Stimulated activated CD8-positive, alpha-beta memory T cell treated with anti-CD3 and anti-CD28 coated beads, Interleukin-7, amount 100 ng/mL, for 4 hours (primary cell): ENCODE results near the gene INAFM1.

Experiments used
- DNase-seq, 2 donors: peaks; one replicate each; pipeline ENCODE4 v3.0.0-alpha.2; 2020; ENCODE audit warnings: low read depth in 2 of 2

INAFM1 gene

GRCh38 chr19:47274071-47274890 lies at the start of gene INAFM1:
Gene INAFM1, plus strand, starts transcription at chr19:47274885. Its CDS starts 35 bp downstream, at chr19:47274920.
- DNase-seq, result peak; percentile 98 to 99

- DNase-seq, result peak; percentile 61 to 83
Measured at GRCh38 chr19:47225746-47226425, 48.8 kb upstream of the INAFM1 start.

DNA sequence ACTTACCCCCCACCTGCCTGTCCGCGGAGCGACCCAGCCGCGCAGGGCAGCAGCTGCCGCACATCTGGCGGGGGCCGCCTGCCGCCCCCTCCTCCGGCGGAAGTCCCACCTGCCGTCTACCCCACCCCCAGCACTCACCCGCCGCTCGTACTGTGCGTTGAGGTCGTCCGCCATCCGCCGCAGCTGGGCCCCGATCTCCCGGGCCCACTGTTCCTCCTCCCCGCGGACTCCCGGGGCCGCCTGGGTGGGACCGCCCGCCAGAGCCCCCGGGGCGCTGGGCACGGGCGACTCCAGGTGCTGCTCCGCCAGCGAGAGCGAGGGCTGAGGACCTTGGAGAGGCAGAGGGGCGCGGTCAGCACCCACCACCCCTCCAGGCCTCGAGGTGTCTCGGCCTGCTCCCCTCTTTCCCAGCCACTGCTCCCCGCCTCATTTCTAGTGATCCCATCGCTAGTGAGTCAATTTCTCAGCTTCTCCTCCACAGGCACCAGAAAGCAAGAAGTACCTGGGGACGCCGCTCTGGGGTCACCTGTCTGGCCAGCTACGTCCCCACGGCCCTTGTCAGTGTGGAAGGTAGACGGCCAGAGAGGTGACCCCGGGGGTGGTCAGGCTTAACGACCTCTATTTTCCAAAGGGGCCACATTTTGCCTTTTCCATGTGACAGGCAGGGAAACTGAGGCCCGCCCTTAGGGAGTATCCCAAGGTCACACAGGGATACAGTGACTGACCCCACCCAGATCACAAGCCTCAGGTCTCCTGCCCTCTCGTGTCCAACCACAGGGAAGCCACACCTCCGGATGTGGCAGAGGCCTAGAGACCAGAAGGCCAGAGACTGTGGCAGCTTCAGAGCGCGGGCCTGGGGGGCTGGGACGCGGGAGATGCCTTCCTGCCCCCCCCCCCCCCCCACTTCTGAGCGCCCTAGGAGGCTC lies 48.0 kb upstream of the INAFM1 start:
- peak in 1 of 2 donors; percentile 48 for DNase-seq

GRCh38 chr19:47227352-47228167 lies 47.1 kb upstream of the INAFM1 start:
- DNase-seq, result peak in 1 of 2 donors; percentile 46

- peak in 1 of 2 donors; percentile 37 for DNase-seq
Measured at GRCh38 chr19:47228168-47228936, 46.3 kb upstream of the INAFM1 start.

DNA sequence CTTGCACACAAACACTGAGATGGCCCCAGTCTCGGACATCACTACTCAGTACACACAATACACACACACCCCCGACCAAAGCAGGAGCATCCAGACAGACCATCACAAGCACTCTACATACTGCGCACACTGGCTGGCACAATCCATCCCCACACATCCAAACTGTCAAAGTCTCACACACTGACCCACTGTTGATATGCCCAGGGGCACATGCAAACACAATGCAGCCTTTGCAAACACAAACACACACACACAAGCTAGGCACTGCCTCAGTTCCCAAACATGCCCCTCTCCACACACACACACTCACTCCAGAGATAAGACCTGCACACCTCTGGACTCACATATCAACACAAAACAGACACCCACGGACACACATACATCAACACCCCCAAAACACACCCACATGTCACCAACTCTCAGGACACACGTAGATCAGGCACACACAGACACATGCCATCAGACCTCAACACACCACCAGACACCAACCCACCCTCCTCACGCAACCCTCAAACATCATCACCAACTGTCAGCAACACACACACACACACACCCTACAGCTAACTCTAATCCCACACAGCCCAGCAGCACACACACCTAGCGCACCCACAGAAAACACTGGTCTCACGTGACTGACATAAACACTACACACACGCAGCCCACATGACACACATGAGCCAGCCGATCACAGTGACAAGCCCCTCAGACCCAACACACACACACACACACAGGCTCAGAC lies 45.6 kb upstream of the INAFM1 start:
- peak in 1 of 2 donors; percentile 10 for DNase-seq

- no peak for DNase-seq
Measured at GRCh38 chr19:47229676-47230053, 45.0 kb upstream of the INAFM1 start.

DNA sequence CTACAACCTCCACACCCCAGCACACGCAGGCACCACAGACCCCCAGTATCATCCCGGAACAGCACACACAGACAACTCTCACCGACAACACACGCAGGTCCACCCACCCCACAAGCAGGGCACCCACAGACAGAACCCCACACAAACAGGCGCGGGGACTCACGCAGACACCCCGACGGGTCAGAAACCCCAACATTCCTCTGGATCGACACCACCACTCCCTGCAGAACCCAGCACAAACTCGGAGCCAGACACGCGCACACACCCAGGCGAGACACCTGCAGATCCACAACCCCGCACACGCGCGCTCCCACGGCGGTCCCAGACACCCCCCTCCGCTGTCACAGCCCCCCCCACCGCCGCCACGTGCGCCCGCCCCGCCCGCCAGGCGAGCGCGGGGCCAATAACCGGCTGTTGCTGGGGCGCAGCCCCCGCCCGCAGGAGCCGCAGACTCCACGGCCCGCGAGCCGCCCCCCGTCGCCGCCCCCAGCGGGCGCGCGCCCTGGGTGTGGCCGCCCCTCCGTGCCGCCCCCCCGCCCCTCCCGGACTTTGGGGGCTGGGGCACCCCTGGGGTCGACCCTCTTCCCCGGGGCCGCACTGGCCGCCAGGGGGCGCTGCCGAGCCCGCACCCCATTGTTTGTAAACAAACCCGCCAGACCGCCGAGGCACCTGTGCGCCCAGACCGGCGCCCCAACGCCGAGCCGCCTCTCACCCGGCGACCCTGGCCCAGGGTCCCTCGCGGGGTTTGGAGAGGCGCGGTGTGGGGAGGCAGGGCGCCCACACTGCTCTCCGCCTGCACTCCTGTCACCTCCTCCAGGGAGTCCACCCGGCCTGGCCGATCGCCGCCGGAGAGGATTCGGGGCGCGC lies 44.4 kb upstream of the INAFM1 start:
- DNase-seq, result peak; percentile 54 to 74

- DNase-seq, result no peak
Measured at GRCh38 chr19:47230921-47231214, 43.8 kb upstream of the INAFM1 start, which contains the start of gene BBC3. Gene BBC3, minus strand, starts transcription at chr19:47231199. Its CDS starts 2,768 bp downstream, at chr19:47228431.

DNA sequence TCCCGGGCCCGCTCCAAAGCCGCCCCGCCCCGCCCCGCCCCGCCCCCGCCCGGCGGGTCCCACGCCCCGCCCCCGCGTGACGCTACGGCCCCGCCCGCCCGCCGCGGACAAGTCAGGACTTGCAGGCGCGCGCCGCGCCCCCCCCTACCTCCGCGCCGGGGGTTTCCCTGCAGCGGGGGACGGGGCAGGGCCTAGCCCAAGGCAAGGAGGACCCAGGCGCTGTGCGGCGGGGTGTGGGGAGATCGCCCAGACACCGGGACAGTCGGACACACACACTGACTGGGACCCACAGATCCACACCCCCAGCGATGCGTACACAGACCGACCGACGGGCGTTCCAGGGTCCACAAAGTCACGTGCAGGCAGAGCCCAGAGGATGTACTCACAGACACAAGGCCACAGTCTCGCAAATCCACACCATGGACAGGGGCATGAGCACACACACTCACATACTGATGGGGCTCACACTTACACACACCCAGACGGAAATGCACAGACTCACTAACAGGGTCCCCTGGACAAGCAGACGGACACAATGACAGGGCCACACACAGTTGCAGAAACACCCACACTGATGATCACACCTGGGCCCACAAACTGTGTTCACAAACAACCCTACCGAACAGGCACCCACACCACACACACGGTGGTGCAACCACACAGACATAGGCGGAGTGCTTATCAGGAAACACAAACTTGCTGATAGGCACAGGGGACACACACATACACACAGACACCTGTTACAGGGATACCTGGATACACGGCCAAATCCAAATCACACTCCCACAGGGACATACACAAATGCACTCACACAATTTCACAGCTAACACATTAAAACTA lies 43.2 kb upstream of the INAFM1 start:
- DNase-seq, result peak; percentile 83 to 94

- no peak for DNase-seq
Measured at GRCh38 chr19:47232422-47233211, 42.1 kb upstream of the INAFM1 start.

- DNase-seq, result no peak
Measured at GRCh38 chr19:47236072-47236675, 38.5 kb upstream of the INAFM1 start.

DNA sequence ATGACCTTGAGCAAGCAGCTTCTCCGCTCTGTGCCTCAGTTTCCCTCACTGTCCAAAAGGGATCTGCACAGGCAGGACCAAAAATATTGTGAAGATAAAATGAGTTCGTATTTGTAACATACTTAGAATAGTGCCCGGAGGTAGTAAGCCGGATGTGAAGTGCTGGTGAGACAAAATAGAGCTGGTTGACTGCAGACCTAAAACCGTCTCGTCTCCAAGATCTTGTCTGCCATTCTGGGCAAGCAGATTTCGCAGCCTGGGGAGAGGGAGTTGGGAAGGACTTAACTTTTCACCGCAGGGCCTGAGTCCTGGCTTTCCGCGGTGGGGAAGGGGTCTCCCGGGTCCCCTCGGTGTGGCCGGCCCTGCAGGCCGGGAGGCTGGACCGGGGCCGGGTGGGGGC lies 35.5 kb upstream of the INAFM1 start:
- no peak for DNase-seq

DNA sequence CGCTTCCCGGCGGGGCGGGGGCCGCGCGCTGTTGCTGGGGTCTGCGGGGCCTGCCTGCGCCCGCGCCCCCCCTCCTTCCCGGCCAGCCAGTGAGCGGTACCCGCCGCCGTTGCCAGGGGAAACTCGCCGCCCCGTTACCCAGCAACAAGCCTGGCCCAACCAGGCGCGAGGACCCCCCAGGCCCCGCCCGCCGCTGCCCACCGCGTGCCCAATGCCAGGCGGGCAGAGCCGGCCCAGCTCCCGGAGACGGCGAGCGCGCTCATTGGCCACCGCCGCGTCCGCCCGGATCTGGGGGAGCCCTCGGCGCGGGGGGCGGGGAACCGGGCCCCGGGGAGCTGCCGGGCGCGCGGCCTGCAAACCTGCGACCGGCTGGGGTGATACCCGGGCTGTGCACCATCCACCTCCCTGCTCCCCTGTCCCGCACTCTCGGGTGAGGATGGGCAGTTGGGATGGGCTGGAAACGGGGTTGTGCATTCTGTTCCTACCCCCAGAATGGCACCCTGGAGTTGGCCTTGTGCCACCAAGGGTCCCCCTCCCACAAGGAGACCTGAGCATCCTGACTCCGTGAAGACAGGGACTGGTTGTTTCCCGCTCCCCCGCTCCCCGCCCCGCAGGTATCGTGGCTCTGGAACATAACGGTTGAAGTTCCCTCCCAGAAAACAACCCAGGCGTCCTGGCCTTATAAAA lies 34.9 kb upstream of the INAFM1 start:
- peak in 1 of 2 donors; percentile 57 for DNase-seq

- no peak for DNase-seq
Measured at GRCh38 chr19:47240556-47240955, 34.1 kb upstream of the INAFM1 start.
